ENCODE data around the gene DSE.
A peak's percentile ranks its signal among the peaks of the same experiment; 100 is the strongest.
"Not testable (repeated sequence)": the region's sequence is repeated elsewhere in the genome, so short reads cannot be mapped to it uniquely, and the experiment has no call there.

The DSE gene

DNA sequence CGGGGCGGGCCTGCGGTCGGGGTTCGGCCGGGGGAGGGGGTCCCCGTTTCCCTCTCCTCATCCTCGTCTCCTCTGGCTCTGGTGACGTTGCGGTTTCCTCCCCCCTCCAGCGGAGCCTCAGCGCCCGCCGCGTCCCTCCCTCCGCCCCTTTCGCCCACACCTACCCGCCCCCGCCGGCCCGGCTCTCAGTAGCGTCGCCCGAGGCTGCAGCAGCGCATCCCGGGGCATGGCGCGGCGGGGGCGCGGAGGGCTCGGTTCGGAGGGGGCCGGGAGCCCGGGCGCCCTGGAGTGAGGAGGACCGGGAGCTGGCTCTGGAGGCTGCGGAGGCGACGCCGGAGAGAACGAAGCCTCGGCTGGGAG is at the start of gene DSE:
TSS of gene DSE (plus strand) at position 188 of the 360 bp plus-strand sequence. CDS start 28,304 bp downstream, outside the sequence.
- no peaks in the 10 kb centered on the region for H3K27me3 Mint-ChIP-seq (ENCODE audit: low read depth)
- TF ChIP-seq, protein P1, sequence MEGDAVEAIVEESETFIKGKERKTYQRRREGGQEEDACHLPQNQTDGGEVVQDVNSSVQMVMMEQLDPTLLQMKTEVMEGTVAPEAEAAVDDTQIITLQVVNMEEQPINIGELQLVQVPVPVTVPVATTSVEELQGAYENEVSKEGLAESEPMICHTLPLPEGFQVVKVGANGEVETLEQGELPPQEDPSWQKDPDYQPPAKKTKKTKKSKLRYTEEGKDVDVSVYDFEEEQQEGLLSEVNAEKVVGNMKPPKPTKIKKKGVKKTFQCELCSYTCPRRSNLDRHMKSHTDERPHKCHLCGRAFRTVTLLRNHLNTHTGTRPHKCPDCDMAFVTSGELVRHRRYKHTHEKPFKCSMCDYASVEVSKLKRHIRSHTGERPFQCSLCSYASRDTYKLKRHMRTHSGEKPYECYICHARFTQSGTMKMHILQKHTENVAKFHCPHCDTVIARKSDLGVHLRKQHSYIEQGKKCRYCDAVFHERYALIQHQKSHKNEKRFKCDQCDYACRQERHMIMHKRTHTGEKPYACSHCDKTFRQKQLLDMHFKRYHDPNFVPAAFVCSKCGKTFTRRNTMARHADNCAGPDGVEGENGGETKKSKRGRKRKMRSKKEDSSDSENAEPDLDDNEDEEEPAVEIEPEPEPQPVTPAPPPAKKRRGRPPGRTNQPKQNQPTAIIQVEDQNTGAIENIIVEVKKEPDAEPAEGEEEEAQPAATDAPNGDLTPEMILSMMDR (IDR thresholded peaks at IDR 0.05; ENCODE audit: unreplicated experiment in 3 of 3), result no peak
- peaks cover 9% of the 10 kb centered on the region for H3K4me1 Mint-ChIP-seq
- H3K4me3 Mint-ChIP-seq, result peak within 1 kb of the TSS; percentile 93 to 98 (median 95)
- H3K36me3 Mint-ChIP-seq (ENCODE audit: low read depth), result no peaks in the 10 kb centered on the region
- H3K9me3 Mint-ChIP-seq, result no peaks in the 10 kb centered on the region
- peak within 1 kb of the TSS; percentile 97 to 99 (median 98) for H3K27ac Mint-ChIP-seq

DNA sequence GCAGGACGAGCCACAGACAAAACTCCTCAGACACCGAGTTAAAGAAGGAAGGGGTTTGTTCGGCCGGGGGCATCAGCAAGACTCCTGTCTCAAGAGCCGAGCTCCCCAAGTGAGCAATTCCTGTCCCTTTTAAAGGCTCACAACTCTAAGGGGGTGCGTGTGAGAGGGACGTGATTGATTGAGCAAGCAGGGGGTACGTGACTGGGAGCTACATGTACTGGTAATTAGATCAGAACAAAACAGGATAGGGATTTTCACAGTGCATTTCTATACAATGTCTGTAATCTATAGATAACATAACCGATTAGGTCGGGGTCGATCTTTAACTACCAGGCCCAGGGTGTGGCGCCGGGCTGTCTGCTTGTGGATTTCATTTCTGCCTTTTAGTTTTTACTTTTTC is 48.8 kb upstream of the DSE start:
- H3K9me3 Mint-ChIP-seq; H3K4me1 Mint-ChIP-seq; H3K4me3 Mint-ChIP-seq; H3K27ac Mint-ChIP-seq; H3K27me3 Mint-ChIP-seq (ENCODE audit: low read depth); H3K36me3 Mint-ChIP-seq (ENCODE audit: low read depth): not testable (repeated sequence)

GRCh38 chr6:116323863-116324262 is 46.9 kb upstream of the DSE start:
- H3K9me3 Mint-ChIP-seq, result no peaks in the 10 kb centered on the region
- H3K27me3 Mint-ChIP-seq (ENCODE audit: low read depth), result no peaks in the 10 kb centered on the region
- no peak overlapping the region for H3K27ac Mint-ChIP-seq
- H3K4me3 Mint-ChIP-seq, result no peak overlapping the region
- peaks cover 23% of the 10 kb centered on the region for H3K4me1 Mint-ChIP-seq
- peaks cover 5% of the 10 kb centered on the region for H3K36me3 Mint-ChIP-seq (ENCODE audit: low read depth)
- TF ChIP-seq, protein P1 (IDR thresholded peaks at IDR 0.05; ENCODE audit: unreplicated experiment in 3 of 3), result no peak

- H3K9me3 Mint-ChIP-seq; H3K4me3 Mint-ChIP-seq; H3K27ac Mint-ChIP-seq; H3K36me3 Mint-ChIP-seq (ENCODE audit: low read depth); H3K27me3 Mint-ChIP-seq (ENCODE audit: low read depth): not testable (repeated sequence)
- peaks cover 23% of the 10 kb centered on the region for H3K4me1 Mint-ChIP-seq
Measured at GRCh38 chr6:116325634-116326132, 45.1 kb upstream of the DSE start.

GRCh38 chr6:116326181-116326671 is 44.5 kb upstream of the DSE start:
- TF ChIP-seq, protein P1 (IDR thresholded peaks at IDR 0.05; ENCODE audit: unreplicated experiment in 3 of 3), result no peak
- H3K4me1 Mint-ChIP-seq, result peaks cover 23% of the 10 kb centered on the region
- H3K4me3 Mint-ChIP-seq, result no peak overlapping the region
- peaks cover 5% of the 10 kb centered on the region for H3K36me3 Mint-ChIP-seq (ENCODE audit: low read depth)
- peak overlapping the region in 2 of 3 experiments; percentile 41 to 46 for H3K27ac Mint-ChIP-seq
- no peaks in the 10 kb centered on the region for H3K9me3 Mint-ChIP-seq
- no peaks in the 10 kb centered on the region for H3K27me3 Mint-ChIP-seq (ENCODE audit: low read depth)

DNA sequence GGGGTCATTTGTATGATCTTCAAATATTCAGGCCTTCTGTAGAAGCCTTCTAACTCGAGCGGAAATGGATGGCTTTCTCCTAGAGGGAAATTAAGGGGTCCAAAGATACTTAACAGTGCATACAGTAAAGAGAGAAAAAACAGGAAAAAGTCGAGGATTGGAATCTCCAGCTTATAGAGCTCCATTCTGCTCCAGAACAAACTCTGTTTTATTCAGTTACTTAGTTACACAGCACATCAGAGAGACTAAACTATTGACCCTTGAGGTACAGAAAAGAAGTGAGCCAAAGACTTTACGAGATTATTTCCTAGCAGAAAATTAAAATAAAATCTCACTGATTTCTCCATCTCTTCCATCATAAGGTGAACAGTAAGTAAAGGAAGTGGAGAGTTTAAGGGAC is 43.8 kb upstream of the DSE start:
- no peaks in the 10 kb centered on the region for H3K9me3 Mint-ChIP-seq
- peaks cover 23% of the 10 kb centered on the region for H3K4me1 Mint-ChIP-seq
- no peaks in the 10 kb centered on the region for H3K27me3 Mint-ChIP-seq (ENCODE audit: low read depth)
- H3K27ac Mint-ChIP-seq, result peak overlapping the region; percentile 41 to 47 (median 46)
- H3K4me3 Mint-ChIP-seq, result no peak overlapping the region
- TF ChIP-seq, protein P1 (IDR thresholded peaks at IDR 0.05; ENCODE audit: unreplicated experiment in 3 of 3), result no peak
- peaks cover 5% of the 10 kb centered on the region for H3K36me3 Mint-ChIP-seq (ENCODE audit: low read depth)

DNA sequence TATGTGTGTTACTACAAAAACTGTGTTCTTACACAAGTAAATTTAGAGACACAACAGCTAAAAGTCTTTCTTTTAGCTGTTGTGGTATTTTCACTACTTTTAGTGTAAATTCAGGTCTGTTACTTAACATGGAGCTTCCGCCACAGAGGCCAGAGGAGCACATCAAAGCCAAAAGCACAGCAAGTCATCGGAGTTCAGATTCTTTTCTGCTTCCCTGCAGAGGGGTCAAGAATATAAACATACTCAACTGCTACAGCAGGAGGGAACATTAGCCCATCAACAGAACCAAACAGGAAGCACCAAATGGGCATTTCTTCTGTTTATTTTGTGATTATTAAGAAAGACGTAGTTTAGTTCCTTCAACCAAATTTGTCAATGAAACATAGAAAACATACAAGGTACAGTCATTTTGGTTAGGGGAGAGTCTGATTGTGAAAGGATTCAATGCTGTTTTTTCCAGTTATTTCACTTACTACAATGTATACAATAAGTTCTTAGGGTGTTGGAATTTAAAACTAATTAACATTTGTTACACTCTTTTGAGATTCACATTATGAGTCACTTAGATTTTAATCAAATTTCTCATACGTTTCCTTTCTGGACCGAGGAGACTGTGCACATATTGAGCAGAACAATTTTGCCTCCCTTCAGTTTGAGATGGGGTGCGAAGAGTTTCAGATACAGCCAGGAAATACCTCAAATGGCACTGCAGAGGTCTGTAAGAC is 42.8 kb upstream of the DSE start:
- Mint-ChIP-seq H3K9me3 (no peaks in the 10 kb centered on the region), H3K4me3 (no peak overlapping the region), H3K36me3 (ENCODE audit: low read depth) (peaks cover 5% of the 10 kb centered on the region), H3K27ac (peak overlapping the region; percentile 40 to 46 (median 41)), H3K27me3 (ENCODE audit: low read depth) (no peaks in the 10 kb centered on the region), H3K4me1 (peaks cover 23% of the 10 kb centered on the region)
- TF ChIP-seq, protein P1 (IDR thresholded peaks at IDR 0.05; ENCODE audit: unreplicated experiment in 3 of 3), result no peak

All from nephron (organoid).